Choroid plexus epithelial cell (primary cell): ENCODE results near the gene PHF12.
A peak's percentile ranks its signal among the peaks of the same experiment; 100 is the strongest.

Experiments used
- DNase-seq: peaks from one replicate; pipeline ENCODE4 v3.0.0-alpha.2; 2010; ENCODE audit warnings: low read depth
- H3K4me3 ChIP-seq: 2 replicates; pipeline ENCODE4 v1.5.1; 2011; ENCODE audit warnings: low read depth, mild to moderate bottlenecking, control low read depth, low read length, moderate library complexity
- CTCF ChIP-seq: conservative IDR thresholded peaks from 2 replicates; pipeline ENCODE4 v1.5.1; 2011; ENCODE audit warnings: low read depth, mild to moderate bottlenecking, control low read depth, inconsistent platforms, low read length, moderate library complexity

Gene PHF12

GRCh38 chr17:28950017-28950751 lies 1.1 kb downstream of the PHF12 start:
- DNase-seq: peak; percentile 54
- no peak for TF ChIP-seq CTCF
- H3K4me3 ChIP-seq: peak overlapping the region; percentile 88

GRCh38 chr17:28949185-28950016 lies 1.9 kb downstream of the PHF12 start:
- peak overlapping the region; percentile 88 for H3K4me3 ChIP-seq
- peak; percentile 51 for DNase-seq
- TF ChIP-seq CTCF: no peak

- DNase-seq: peak; percentile 60
- H3K4me3 ChIP-seq: peak overlapping the region; percentile 88
- TF ChIP-seq CTCF: no peak
These were observed 2.5 kb downstream of the PHF12 start for GRCh38 chr17:28948873-28949184.

GRCh38 chr17:28948342-28948741 lies 3.0 kb downstream of the PHF12 start:
- no peak for TF ChIP-seq CTCF
- H3K4me3 ChIP-seq: peak overlapping the region; percentile 88
- no peak for DNase-seq

GRCh38 chr17:28947639-28948038 lies 3.7 kb downstream of the PHF12 start:
- no peak for DNase-seq
- H3K4me3 ChIP-seq: peak overlapping the region; percentile 2
- no peak for TF ChIP-seq CTCF

GRCh38 chr17:28946239-28946638 lies 5.1 kb downstream of the PHF12 start:
- peak; percentile 62 for DNase-seq
- no peak for TF ChIP-seq CTCF
- H3K4me3 ChIP-seq: no peak overlapping the region
